ACHN (cell line): ENCODE measurements around the gene TH.
"Not testable (repeated sequence)": the region's sequence is repeated elsewhere in the genome, so short reads cannot be mapped to it uniquely, and the experiment has no call there.

Experiments
- DNase-seq: peaks from one replicate; pipeline ENCODE4 v3.0.0-alpha.2; 2015
- in situ Hi-C: cut with HindIII; loops from 2 replicates; pipeline ENCODE4 v1.10.0; 2017; ENCODE audit warnings: low sequenced_read_pairs, low pct_ligation_motif_present, low pct_unique_long_range_greater_than_20kb

TH gene

GRCh38 chr11:2198621-2199365, 27.2 kb upstream of the TH start:
- DNase-seq: no peak
- in situ Hi-C loops: no loop called here

GRCh38 chr11:2197771-2198520, 26.3 kb upstream of the TH start:
- in situ Hi-C loops: no loop called here
- DNase-seq: no peak

- in situ Hi-C loops: no loop called here
- DNase-seq: peak; percentile 55
These were observed 25.6 kb upstream of the TH start for GRCh38 chr11:2196970-2197770.

DNA sequence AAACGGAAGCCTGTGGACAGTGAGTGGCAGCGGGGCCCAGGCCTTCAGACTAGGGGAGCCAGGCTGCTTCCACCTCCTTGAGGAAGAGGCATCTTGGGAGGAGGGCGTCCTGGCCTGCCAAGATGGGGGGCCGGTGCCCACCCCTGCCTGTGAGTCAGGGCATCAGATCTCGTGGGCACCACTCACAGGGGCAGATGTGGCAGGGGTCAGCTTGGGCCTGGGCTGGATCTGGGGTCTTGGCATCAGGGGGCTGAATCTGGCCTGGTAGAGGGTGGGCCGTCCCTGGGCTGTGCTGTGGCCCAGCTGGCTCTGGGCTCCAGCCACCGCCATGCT, 24.1 kb upstream of the TH start:
- DNase-seq: no peak
- in situ Hi-C loops: no loop called here

GRCh38 chr11:2194877-2195755, 23.5 kb upstream of the TH start:
- peak; percentile 24 for DNase-seq
- in situ Hi-C loops: no loop called here

DNA sequence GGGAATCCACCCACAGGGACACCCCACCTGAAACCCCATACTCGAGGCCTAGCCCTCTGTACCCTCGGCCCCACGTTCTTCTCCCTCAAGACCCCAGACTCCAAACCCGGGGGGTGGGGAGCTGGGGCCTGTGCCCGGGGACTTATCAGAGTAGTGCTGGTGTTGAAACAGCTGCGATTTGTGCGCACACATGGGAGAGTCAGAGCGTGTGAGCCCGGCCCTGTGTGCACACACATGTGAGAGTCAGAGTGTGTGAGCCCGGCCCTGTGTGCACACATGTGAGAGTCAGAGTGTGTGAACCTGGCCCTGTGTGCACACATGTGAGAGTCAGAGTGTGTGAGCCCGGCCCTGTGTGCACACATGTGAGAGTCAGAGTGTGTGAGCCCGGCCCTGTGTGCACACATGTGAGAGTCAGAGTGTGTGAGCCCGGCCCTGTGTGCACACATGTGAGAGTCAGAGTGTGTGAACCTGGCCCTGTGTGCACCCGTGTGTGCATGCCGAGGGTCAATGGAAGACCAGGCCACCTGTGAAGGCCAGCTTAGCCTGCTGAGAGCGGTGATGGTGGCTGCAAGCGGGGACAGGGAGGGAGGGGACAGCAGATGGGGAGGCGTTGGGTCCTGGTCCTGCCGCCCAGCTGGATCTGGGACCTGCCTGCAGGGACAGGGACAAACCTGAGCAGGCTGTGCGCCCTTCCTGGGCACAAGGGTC, 22.4 kb upstream of the TH start:
- DNase-seq, in situ Hi-C loops: not testable (repeated sequence)

DNA sequence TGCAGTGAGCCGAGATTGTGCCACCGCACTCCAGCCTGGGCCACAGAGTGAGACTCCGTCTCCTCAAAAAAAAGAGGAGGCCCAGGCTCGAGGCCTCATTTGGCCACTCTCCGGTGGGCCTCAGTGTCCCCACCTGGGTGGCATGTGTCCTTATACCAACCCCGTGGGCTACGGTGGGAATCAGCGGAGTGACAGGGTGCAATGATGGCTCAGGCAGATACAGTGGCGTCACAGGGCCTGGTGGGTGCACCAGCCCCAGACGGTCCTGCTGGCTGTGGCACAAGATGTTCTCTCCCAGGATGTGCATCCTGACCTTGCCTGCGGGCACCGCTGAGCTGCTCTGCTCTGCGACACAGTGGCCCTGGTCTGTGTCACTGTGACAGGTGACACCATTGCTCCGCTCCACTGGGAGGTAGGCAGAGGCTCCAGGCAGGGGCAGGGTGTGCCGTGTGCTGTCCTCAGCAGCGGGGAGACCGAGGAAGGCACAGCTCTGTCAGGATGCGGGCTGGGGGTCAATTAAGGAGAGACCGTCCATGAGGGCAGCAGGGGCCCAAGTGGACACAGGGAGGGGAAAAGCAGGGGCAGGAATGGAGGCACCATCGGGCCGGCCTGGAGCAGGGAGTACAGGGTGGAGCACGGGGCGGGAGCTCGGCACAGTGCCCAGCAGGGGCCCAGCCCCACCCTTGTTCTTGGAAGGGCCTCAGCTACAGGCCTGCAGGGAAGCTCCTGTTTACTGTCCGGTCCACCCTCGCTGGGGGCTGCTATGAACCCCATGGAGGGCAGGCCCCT, 21.7 kb upstream of the TH start:
- in situ Hi-C loops: no loop called here

GRCh38 chr11:2192435-2192834, 20.8 kb upstream of the TH start:
- in situ Hi-C loops: no loop called here

More for the DNA sequence above, 21.7 kb upstream of the TH start:
- DNase-seq: no peak

DNA sequence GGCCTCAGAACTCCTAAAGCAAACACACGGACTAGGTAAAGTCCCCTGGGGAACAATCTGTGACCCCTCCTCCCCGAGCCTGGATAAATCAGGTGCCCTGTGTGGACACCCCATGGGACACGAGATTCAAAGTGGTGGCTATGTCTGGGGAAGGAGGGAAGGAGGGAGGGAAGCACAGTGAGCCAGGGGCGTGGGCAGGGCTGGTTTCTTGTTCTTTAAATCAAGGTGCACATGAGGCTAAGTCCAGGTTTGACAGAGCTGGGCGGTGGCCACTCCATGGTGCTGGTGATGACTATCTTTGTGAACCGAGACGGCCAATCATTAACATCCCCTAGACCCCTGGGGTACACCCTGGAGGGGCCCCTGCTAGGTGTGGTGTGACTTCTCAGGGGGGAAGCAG, 20.3 kb upstream of the TH start:
- no peak for DNase-seq
- in situ Hi-C loops: no loop called here

More at GRCh38 chr11:2192435-2192834, 20.8 kb upstream of the TH start:
- DNase-seq: no peak

GRCh38 chr11:2190657-2191471, 19.2 kb upstream of the TH start:
- DNase-seq: no peak
- in situ Hi-C loops: no loop called here

- in situ Hi-C loops: no loop called here
- DNase-seq: no peak
These were observed 18.5 kb upstream of the TH start for GRCh38 chr11:2189938-2190656.

- no peak for DNase-seq
- in situ Hi-C loops: no loop called here
These were observed 17.1 kb upstream of the TH start for GRCh38 chr11:2188745-2189144.

- in situ Hi-C loops: no loop called here
- no peak for DNase-seq
These were observed 15.7 kb upstream of the TH start for GRCh38 chr11:2187280-2187707.

- in situ Hi-C loops: no loop called here
These were observed 15.2 kb upstream of the TH start for GRCh38 chr11:2186669-2187279.

DNA sequence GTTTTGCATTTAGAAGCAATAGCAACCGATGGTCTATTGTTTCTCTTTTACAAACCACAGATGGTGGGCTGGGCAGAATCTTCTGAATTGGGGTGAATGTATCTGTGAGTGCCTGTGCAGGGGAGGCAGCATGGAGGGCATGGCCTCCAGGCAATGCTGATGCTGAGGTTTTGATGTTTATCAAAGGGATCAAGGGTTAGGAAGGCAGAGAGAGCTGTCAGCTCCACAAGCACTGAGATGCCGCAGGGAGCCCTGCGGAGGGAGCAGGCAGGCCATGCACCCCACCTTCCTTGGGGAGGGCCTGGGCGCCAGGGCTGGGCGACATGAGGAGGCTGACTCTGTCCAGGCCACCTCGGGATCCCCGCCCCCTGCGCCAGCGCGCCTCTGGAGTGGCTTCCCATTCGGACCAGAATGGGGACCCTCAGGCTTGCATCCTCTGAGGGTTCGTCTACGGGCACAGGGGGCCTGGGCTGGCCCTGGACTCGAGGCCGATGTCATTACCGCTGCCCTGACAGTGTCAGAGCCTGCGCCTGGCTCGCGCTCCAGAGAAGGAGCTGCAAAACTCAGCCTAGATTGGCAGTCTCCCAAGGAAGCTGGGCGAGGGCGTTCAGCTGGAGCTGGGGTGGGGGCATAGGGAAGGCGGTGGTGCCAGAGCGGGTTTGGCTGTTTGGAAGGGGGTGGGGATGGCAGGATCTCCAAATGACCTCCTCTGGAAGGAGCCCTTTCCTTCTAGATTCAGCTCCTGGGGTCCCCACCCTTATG, 13.9 kb upstream of the TH start:
- no peak for DNase-seq
- in situ Hi-C loops: no loop called here

More at GRCh38 chr11:2186669-2187279, 15.2 kb upstream of the TH start:
- peak; percentile 18 for DNase-seq
